Esophagus squamous epithelium (tissue), 5 donors: Measurements from ENCODE around the gene ALOX12. TPM values are rescaled to one million over a fixed set of nuclear protein-coding genes. Genes with fewer than 3 reads are reported as not detected.
A peak's percentile ranks its signal among the peaks of the same experiment; 100 is the strongest.

Experiments
- DNase-seq: peaks from one replicate; lab custom pipeline; 2025; lab: John Stamatoyannopoulos, UW
- H3K27ac ChIP-seq, 4 donors: fragments of 200-600 bp; sonication (generic); one replicate each; pipeline ENCODE4 v1.5.1; 2016 to 2019; ENCODE audit warnings: mild to moderate bottlenecking in 1 of 4
- H3K27me3 ChIP-seq, 4 donors: fragments of 200-600 bp; sonication (generic); 1 replicate in 3 of 4; 2 replicates in 1 of 4; pipeline versions ENCODE4 v1.5.1 to v1.6.0; 2017 to 2021; ENCODE audit warnings: antibody characterized with exemption in 1 of 4
- H3K36me3 ChIP-seq, 3 donors: fragments of 200-600 bp; sonication (generic); one replicate each; pipeline ENCODE4 v1.5.1; 2016 to 2019
- H3K4me1 ChIP-seq, 3 donors: fragments of 200-600 bp; sonication (generic); one replicate each; pipeline ENCODE4 v1.5.1; 2017 to 2019
- H3K4me3 ChIP-seq, 4 donors: fragments of 200-600 bp; sonication (generic); 1 replicate in 3 of 4; 2 replicates in 1 of 4; pipeline ENCODE4 v1.5.1; 2016 to 2019; ENCODE audit warnings: mild to moderate bottlenecking in 2 of 4, moderate library complexity in 1 of 4
- H3K9me3 ChIP-seq, 3 donors: fragments of 200-600 bp; sonication (generic); one replicate each; pipeline ENCODE4 v1.5.1; 2016 to 2019
- CTCF ChIP-seq, 6 experiments: fragments of 450-650 bp in 4 of 6; fragments of 200-600 bp in 2 of 6; sonication (generic) in 2 of 6; IDR thresholded peaks; one replicate each; pipeline ENCODE4 v1.5.1; 2016 to 2019; ENCODE audit warnings: antibody characterized with exemption in 6 of 6, mild to moderate bottlenecking in 4 of 6, moderate library complexity in 4 of 6
- POLR2A ChIP-seq, 4 donors: fragments of 450-650 bp; IDR thresholded peaks; one replicate each; pipeline ENCODE4 v1.6.1; 2017; ENCODE audit warnings: antibody characterized with exemption in 4 of 4, mild to moderate bottlenecking in 4 of 4, moderate library complexity in 3 of 4
- WGBS, 2 donors: methylation state at CpG; one replicate each; pipeline ENCODE4 v1.1.5; 2018; 5-methylcytosine and 5-hydroxymethylcytosine counted together
- intact Hi-C: fragments of 100-400 bp; cut with DNase I; formaldehyde crosslinking; loops from one replicate; pipeline ENCODE4 v1.15.0; 2022
- total RNA-seq, 4 donors: library from RNA; depleted of rRNA; stranded (reverse); fragments of >200 nt; gene quantifications; one replicate each; pipeline ENCODE4 v1.1.0, GENCODE V29; 2016
- donor health status: DM: yes; HTN: yes; CAD: no.

Gene ALOX12
- total RNA-seq, 4 donors from 2014 or later: 3.8 to 43.5 (median 26.4) TPM

- Histone ChIP-seq H3K4me1 (peaks cover 0 to 40% (median 12%) of the 10 kb centered on the region in 3 donors), H3K27me3 (no peaks in the 10 kb centered on the region), H3K9me3 (no peaks in the 10 kb centered on the region), H3K4me3 (peak overlapping the region; percentile 46 to 69 (median 60)), H3K36me3 (peaks cover 0 to 19% (median 4%) of the 10 kb centered on the region in 3 donors), H3K27ac (peak overlapping the region in 3 of 4 donors; percentile 85 to 91 (median 87))
- TF ChIP-seq CTCF (IDR thresholded peaks at IDR 0.05) (no peak), POLR2A (IDR thresholded peaks at IDR 0.05) (no peak)
- 70 to 78% methylated on average over 9 of the region's 9 CpGs for WGBS, 2 donors
- no peak for DNase-seq
- intact Hi-C loops: loop anchor here (10.0 kb wide), 1 partner anchor 160 kb away; the partner anchor contains the start of gene TEKT1
Measured at GRCh38 chr17:6994666-6995256, 1.1 kb upstream of the ALOX12 start.

DNA sequence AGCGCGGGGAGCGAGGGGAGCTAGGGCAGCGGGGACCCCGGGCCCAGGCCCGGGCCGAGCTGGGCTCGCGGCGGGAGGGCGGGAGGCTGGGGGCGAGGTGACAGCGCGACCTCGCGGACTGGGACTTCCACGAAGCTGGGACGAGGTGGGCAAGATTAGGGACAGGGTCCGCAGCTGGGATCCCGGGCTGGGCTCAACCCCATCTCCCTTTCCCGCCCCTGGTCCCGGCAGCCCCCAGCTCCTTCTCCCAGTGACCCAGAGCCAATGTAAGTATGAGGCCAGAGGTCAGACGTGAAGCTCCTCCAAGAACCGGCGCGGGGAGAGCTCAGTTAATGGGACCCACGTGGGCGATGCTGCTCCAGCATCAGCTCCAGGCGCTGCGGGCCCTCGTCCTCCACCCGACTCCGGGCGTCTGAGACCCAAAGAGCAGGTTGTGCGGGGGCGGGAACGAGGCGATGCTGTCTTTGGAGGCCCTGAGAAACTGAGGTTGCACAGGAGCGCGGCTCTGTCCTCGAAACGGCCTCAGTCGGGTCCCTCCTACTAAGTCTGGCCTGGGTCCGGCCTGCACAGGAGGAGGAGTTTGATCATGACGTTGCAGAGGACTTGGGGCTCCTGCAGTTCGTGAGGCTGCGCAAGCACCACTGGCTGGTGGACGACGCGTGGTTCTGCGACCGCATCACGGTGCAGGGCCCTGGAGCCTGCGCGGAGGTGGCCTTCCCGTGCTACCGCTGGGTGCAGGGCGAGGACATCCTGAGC lies 585 bp downstream of the ALOX12 start:
- Histone ChIP-seq H3K27ac (peak overlapping the region in 3 of 4 donors; percentile 85 to 91 (median 87)), H3K36me3 (peaks cover 6 to 36% (median 7%) of the 10 kb centered on the region in 3 donors), H3K27me3 (no peaks in the 10 kb centered on the region), H3K9me3 (no peaks in the 10 kb centered on the region), H3K4me3 (peak overlapping the region; percentile 46 to 69 (median 60)), H3K4me1 (peaks cover 0 to 41% (median 12%) of the 10 kb centered on the region in 3 donors)
- no peak for DNase-seq
- 70 to 75% methylated on average over 16 to 17 of the region's 58 CpGs for WGBS, 2 donors
- intact Hi-C loops: loop anchor here (10.0 kb wide), 1 partner anchor 162 kb away; the partner anchor contains the start of gene TEKT1
- TF ChIP-seq CTCF (IDR thresholded peaks at IDR 0.05): no peak
- TF ChIP-seq POLR2A (IDR thresholded peaks at IDR 0.05): no peak

GRCh38 chr17:6997171-6997570 lies 1.3 kb downstream of the ALOX12 start:
- H3K36me3 ChIP-seq: peaks cover 7 to 44% (median 10%) of the 10 kb centered on the region in 3 donors
- intact Hi-C loops: loop anchor here (10.0 kb wide), 1 partner anchor 162 kb away; the partner anchor contains the start of gene TEKT1

GRCh38 chr17:6998855-6999508 lies 3.1 kb downstream of the ALOX12 start:
- 72 to 73% methylated on average over 10 of the region's 11 CpGs for WGBS, 2 donors
- Histone ChIP-seq H3K27ac (no peak overlapping the region), H3K27me3 (no peaks in the 10 kb centered on the region), H3K4me1 (peaks cover 0 to 49% (median 12%) of the 10 kb centered on the region in 3 donors), H3K36me3 (peaks cover 7 to 59% (median 12%) of the 10 kb centered on the region in 3 donors), H3K4me3 (no peak overlapping the region), H3K9me3 (no peaks in the 10 kb centered on the region)
- intact Hi-C loops: loop anchor here (10.0 kb wide), 1 partner anchor 164 kb away; the partner anchor contains the start of gene TEKT1
- TF ChIP-seq CTCF (IDR thresholded peaks at IDR 0.05) (no peak), POLR2A (IDR thresholded peaks at IDR 0.05) (no peak)
- no peak for DNase-seq

More at GRCh38 chr17:6997171-6997570, 1.3 kb downstream of the ALOX12 start:
- Histone ChIP-seq H3K4me1 (peaks cover 0 to 48% (median 12%) of the 10 kb centered on the region in 3 donors), H3K27ac (no peak overlapping the region), H3K9me3 (no peaks in the 10 kb centered on the region), H3K4me3 (peak overlapping the region in 2 of 4 donors; percentile 57 to 63), H3K27me3 (no peaks in the 10 kb centered on the region)
- 80 to 84% methylated on average over 8 of the region's 8 CpGs for WGBS, 2 donors
- DNase-seq: no peak
- TF ChIP-seq CTCF (IDR thresholded peaks at IDR 0.05): no peak
- TF ChIP-seq POLR2A (IDR thresholded peaks at IDR 0.05): no peak
